PC-3 (cell line): ENCODE data around the gene MTF2. TPM values are rescaled to one million over a fixed set of nuclear protein-coding genes. Genes with fewer than 3 reads are reported as not detected.

Experiments
- ATAC-seq: fragments of 200-7000 bp; cut with Tn5 transposase; 2 replicates; pipeline ENCODE4 v1.9.1; 2020; ENCODE audit warnings: mild to moderate bottlenecking, moderate library complexity
- BruUV-seq: library from RNA; stranded (reverse); fragments of 400-500 nt; replicated peaks from 2 replicates; lab custom pipeline; 2021; lab: Mats Ljungman, UMichigan
- CTCF ChIA-PET: fragments of 300-600 bp; sonication (Branson Sonifier 250); formaldehyde crosslinking; loops from one replicate; lab custom pipeline; 2022; ENCODE audit warnings: antibody characterized with exemption; lab: Charles Lee
- POLR2A ChIA-PET: fragments of 300-600 bp; sonication (Branson Sonifier 250); formaldehyde crosslinking; loops from one replicate; lab custom pipeline; 2022; ENCODE audit warnings: antibody characterized with exemption; ENCODE audit not compliant: unreplicated experiment; lab: Charles Lee
- DNase-seq: peaks from one replicate; pipeline ENCODE4 v3.0.0-alpha.2; 2015
- H2AFZ ChIP-seq: fragments of 300-600 bp; sonication (generic); 2 replicates; pipeline ENCODE4 v1.6.0; 2016; ENCODE audit warnings: antibody characterized with exemption, low read length
- H3F3A ChIP-seq: fragments of 300-600 bp; sonication (generic); one replicate; pipeline ENCODE4 v1.6.0; 2017; ENCODE audit warnings: antibody characterized with exemption, low read length, control low read depth, mild to moderate bottlenecking; ENCODE audit not compliant: unreplicated experiment
- H3K27ac ChIP-seq: fragments of 300-600 bp; sonication (generic); 2 replicates; pipeline ENCODE4 v1.5.1; 2016; ENCODE audit warnings: mild to moderate bottlenecking, low read length
- H3K27me3 ChIP-seq: fragments of 300-600 bp; sonication (generic); 2 replicates; pipeline ENCODE4 v1.6.1; 2016; ENCODE audit warnings: low read length, mixed read lengths
- H3K36me3 ChIP-seq: fragments of 300-600 bp; sonication (generic); 2 replicates; pipeline ENCODE4 v1.6.1; 2016; ENCODE audit warnings: low read depth, mixed run types, low read length, mixed read lengths
- H3K4me1 ChIP-seq: fragments of 300-600 bp; sonication (generic); 2 replicates; pipeline ENCODE4 v1.5.1; 2016; ENCODE audit warnings: low read length; ENCODE audit not compliant: insufficient read depth
- H3K4me2 ChIP-seq: fragments of 300-600 bp; sonication (generic); 2 replicates; pipeline ENCODE4 v1.6.0; 2016; ENCODE audit warnings: low read length
- H3K4me3 ChIP-seq: fragments of 300-600 bp; sonication (generic); 2 replicates; pipeline ENCODE4 v1.5.1; 2016; ENCODE audit warnings: mild to moderate bottlenecking, low read length, mixed read lengths
- H3K79me2 ChIP-seq: fragments of 300-600 bp; sonication (generic); 2 replicates; pipeline ENCODE4 v1.6.1; 2017; ENCODE audit warnings: low read length, mixed read lengths
- H3K9ac ChIP-seq: fragments of 300-600 bp; sonication (generic); 2 replicates; pipeline ENCODE4 v1.6.0; 2016; ENCODE audit warnings: mild to moderate bottlenecking, low read length
- H3K9me2 ChIP-seq: fragments of 300-600 bp; sonication (generic); replicated peaks from 2 replicates; pipeline ENCODE4 v1.6.1; 2016; ENCODE audit warnings: mixed run types, low read length, mixed read lengths
- H3K9me3 ChIP-seq: fragments of 300-600 bp; sonication (generic); 2 replicates; pipeline ENCODE4 v1.6.1; 2016; ENCODE audit warnings: low read length, mixed read lengths
- H4K20me1 ChIP-seq: fragments of 300-600 bp; sonication (generic); 2 replicates; pipeline ENCODE4 v1.6.1; 2016; ENCODE audit warnings: low read length, mixed read lengths
- EZH2 ChIP-seq: fragments of 300-600 bp; sonication (generic); IDR thresholded peaks from one replicate; pipeline ENCODE4 v1.6.1; 2017; ENCODE audit warnings: antibody characterized with exemption, mild to moderate bottlenecking, low read length; ENCODE audit not compliant: unreplicated experiment
- EZH2phosphoT487 ChIP-seq: fragments of 300-600 bp; sonication (generic); IDR thresholded peaks from 2 replicates; pipeline ENCODE4 v1.6.1; 2018; ENCODE audit warnings: mild to moderate bottlenecking, antibody characterized with exemption, low read length, borderline replicate concordance
- intact Hi-C: fragments of 100-400 bp; cut with micrococcal nuclease; formaldehyde crosslinking; loops from 2 replicates; pipeline ENCODE4 v1.9.0; 2023
- total RNA-seq: library from RNA; depleted of rRNA; stranded (reverse); fragments of >200 nt; gene quantifications from 2 replicates; pipeline ENCODE4 v1.2.3, GENCODE V29; 2014
- TF ChIP-seq, protein P1 (sequence below): fragments of 300-600 bp; sonication (generic); conservative IDR thresholded peaks from 2 replicates; pipeline ENCODE4 v1.5.1; 2017; ENCODE audit warnings: antibody characterized with exemption, low read depth, mild to moderate bottlenecking, low read length

MTF2 gene
- total RNA-seq, 1 experiment from 2014 or later, result 25.3 TPM

GRCh38 chr1:93111561-93111960 lies 32.5 kb downstream of the MTF2 start:
- Histone ChIP-seq H3K4me2 (no peak overlapping the region), H2AFZ (no peak overlapping the region), H3K4me1 (peaks cover 31% of the 10 kb centered on the region), H3K27me3 (no peaks in the 10 kb centered on the region), H3F3A (peaks cover 7% of the 10 kb centered on the region), H3K9me3 (no peaks in the 10 kb centered on the region), H3K4me3 (no peak overlapping the region), H3K27ac (no peak overlapping the region), H3K9ac (no peak overlapping the region), H3K36me3 (peaks cover 30% of the 10 kb centered on the region), H4K20me1 (peaks cover 18% of the 10 kb centered on the region; the same call in 1 of the 2 replicates), H3K9me2 (no peaks in the 10 kb centered on the region), H3K79me2 (peaks cover 70% of the 10 kb centered on the region)
- ChIA-PET POLR2A (no interaction called here), CTCF (no interaction called here)
- no TSS peak for BruUV-seq
- ATAC-seq, result peak; percentile 28
- peak; percentile 9 for DNase-seq
- intact Hi-C loops, result no loop called here
- TF ChIP-seq, protein P1, sequence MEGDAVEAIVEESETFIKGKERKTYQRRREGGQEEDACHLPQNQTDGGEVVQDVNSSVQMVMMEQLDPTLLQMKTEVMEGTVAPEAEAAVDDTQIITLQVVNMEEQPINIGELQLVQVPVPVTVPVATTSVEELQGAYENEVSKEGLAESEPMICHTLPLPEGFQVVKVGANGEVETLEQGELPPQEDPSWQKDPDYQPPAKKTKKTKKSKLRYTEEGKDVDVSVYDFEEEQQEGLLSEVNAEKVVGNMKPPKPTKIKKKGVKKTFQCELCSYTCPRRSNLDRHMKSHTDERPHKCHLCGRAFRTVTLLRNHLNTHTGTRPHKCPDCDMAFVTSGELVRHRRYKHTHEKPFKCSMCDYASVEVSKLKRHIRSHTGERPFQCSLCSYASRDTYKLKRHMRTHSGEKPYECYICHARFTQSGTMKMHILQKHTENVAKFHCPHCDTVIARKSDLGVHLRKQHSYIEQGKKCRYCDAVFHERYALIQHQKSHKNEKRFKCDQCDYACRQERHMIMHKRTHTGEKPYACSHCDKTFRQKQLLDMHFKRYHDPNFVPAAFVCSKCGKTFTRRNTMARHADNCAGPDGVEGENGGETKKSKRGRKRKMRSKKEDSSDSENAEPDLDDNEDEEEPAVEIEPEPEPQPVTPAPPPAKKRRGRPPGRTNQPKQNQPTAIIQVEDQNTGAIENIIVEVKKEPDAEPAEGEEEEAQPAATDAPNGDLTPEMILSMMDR, result no peak
- no peak for TF ChIP-seq EZH2
- no peak for TF ChIP-seq EZH2phosphoT487

DNA sequence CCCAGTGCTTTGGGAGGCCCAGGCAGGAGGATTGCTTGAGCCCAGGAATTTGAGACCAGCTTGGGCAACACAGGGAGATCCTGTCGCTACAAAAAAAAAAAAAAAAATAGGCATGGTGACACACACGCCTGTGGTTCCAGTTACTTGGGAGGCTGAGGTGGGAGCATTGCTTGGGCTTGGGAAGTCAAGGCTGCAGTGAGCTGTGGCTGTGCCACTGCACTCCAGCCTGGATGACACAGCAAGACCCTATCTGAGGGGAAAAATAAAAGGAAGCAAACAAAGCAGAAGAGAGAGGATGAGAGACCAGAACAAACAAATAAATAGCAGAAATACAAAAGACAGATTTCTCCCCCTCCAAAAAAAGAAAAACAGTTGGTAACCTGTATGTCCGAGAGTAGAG lies 34.0 kb downstream of the MTF2 start:
- no TSS peak for BruUV-seq
- Histone ChIP-seq H3K79me2 (peaks cover 55% of the 10 kb centered on the region), H3K9ac (no peak overlapping the region), H3K4me3 (no peak overlapping the region), H3K9me2 (no peaks in the 10 kb centered on the region), H3K4me2 (no peak overlapping the region), H3K4me1 (peaks cover 31% of the 10 kb centered on the region), H4K20me1 (peaks cover 18% of the 10 kb centered on the region; the same call in 1 of the 2 replicates), H3K9me3 (no peaks in the 10 kb centered on the region), H3K36me3 (peaks cover 32% of the 10 kb centered on the region), H3K27me3 (no peaks in the 10 kb centered on the region), H3F3A (peaks cover 7% of the 10 kb centered on the region), H2AFZ (no peak overlapping the region), H3K27ac (no peak overlapping the region)
- no peak for ATAC-seq
- intact Hi-C loops, result no loop called here
- DNase-seq, result no peak
- POLR2A ChIA-PET, result no interaction called here
- TF ChIP-seq EZH2phosphoT487 (no peak), EZH2 (no peak)
- TF ChIP-seq, protein P1, result no peak
- CTCF ChIA-PET, result no interaction called here

GRCh38 chr1:93114391-93114790 lies 35.3 kb downstream of the MTF2 start:
- ATAC-seq, result peak; percentile 95
- intact Hi-C loops, result loop anchor here (1.0 to 2.0 kb wide), 2 partner anchors 22 to 34 kb away; no protein-coding TSS in a partner anchor
- H3K9me3 ChIP-seq, result no peaks in the 10 kb centered on the region
- CTCF ChIA-PET, result no interaction called here
- 0 out of 2 replicates have a peak overlapping the region, but pooled peaks have one; percentile 26 for H3K4me3 ChIP-seq
- peak overlapping the region; percentile 56 for H3K27ac ChIP-seq
- H2AFZ ChIP-seq, result no peak overlapping the region
- no peaks in the 10 kb centered on the region for H3K9me2 ChIP-seq
- H4K20me1 ChIP-seq, result peaks cover 18% of the 10 kb centered on the region; the same call in 1 of the 2 replicates
- H3K9ac ChIP-seq, result no peak overlapping the region
- no TSS peak for BruUV-seq
- peaks cover 42% of the 10 kb centered on the region for H3K79me2 ChIP-seq
- TF ChIP-seq EZH2, result no peak
- no peak for TF ChIP-seq EZH2phosphoT487
- TF ChIP-seq, protein P1, result no peak
- peak overlapping the region; percentile 60 for H3K4me2 ChIP-seq
- H3K36me3 ChIP-seq, result peaks cover 32% of the 10 kb centered on the region
- peak; percentile 83 for DNase-seq
- POLR2A ChIA-PET, result no interaction called here
- no peaks in the 10 kb centered on the region for H3K27me3 ChIP-seq
- H3K4me1 ChIP-seq, result peaks cover 31% of the 10 kb centered on the region
- H3F3A ChIP-seq, result peaks cover 7% of the 10 kb centered on the region
